K562 (cell line): Measurements from ENCODE around the gene SLC43A2. TPM values are rescaled to one million over a fixed set of nuclear protein-coding genes. Genes with fewer than 3 reads are reported as not detected.

Source experiments
- ATF7 ChIP-seq: fragments of 450-650 bp; IDR thresholded peaks from 2 replicates; pipeline ENCODE4 v1.7.1; 2014; ENCODE audit warnings: mild to moderate bottlenecking, moderate library complexity
- CAMTA2 ChIP-seq: fragments of 250-450 bp; sonication (Bioruptor Pico); conservative IDR thresholded peaks from 2 replicates; pipeline ENCODE4 v1.5.1; 2022
- CTBP1 ChIP-seq: fragments of 450-650 bp; IDR thresholded peaks from 2 replicates; pipeline ENCODE4 v1.6.1; 2016; ENCODE audit warnings: borderline replicate concordance
- FOXK2 ChIP-seq, 2 experiments: fragments of 450-650 bp; IDR thresholded peaks in 1 of 2; conservative IDR thresholded peaks in 1 of 2; 2 replicates each; pipeline ENCODE4 v1.6.1; 2016; ENCODE audit warnings: low read depth in 2 of 2, mild to moderate bottlenecking in 1 of 2
- FUS ChIP-seq: fragments of 200-400 bp; formaldehyde crosslinking; optimal IDR thresholded peaks from 2 replicates; pipeline ENCODE3; 2017; ENCODE audit warnings: low read depth, low read length
- MYC ChIP-seq, 2 experiments: fragments of 250-450 bp in 1 of 2; sonication (Bioruptor Pico) in 1 of 2; IDR thresholded peaks; 2 replicates each; pipeline versions ENCODE4 v1.5.1 to v1.6.1; 2012 to 2021; ENCODE audit warnings: low read depth in 2 of 2, borderline replicate concordance in 1 of 2, improper control_type of control experiment in 1 of 2, low read length in 1 of 2, mild to moderate bottlenecking in 1 of 2, moderate library complexity in 1 of 2
- RHOXF2B ChIP-seq: fragments of 250-450 bp; sonication (Bioruptor Pico); conservative IDR thresholded peaks from 2 replicates; pipeline ENCODE4 v1.5.1; 2021
- SETDB1 ChIP-seq: IDR thresholded peaks from one replicate; pipeline ENCODE4 v1.6.1; 2012; ENCODE audit warnings: low read length, control low read depth, inconsistent platforms
- SMAD1 ChIP-seq: fragments of 150-350 bp; IDR thresholded peaks from 2 replicates; pipeline ENCODE4 v1.6.1; 2014; ENCODE audit warnings: low read length, low read depth; ENCODE audit not compliant: partially characterized antibody
- STAT5A ChIP-seq: IDR thresholded peaks from 2 replicates; pipeline ENCODE4 v1.6.1; 2012; ENCODE audit warnings: low read length, inconsistent platforms, borderline replicate concordance
- TEAD1 ChIP-seq, 2 experiments: fragments of 450-650 bp in 1 of 2; sonication (generic) in 1 of 2; formaldehyde crosslinking; IDR thresholded peaks; 2 replicates each; pipeline versions ENCODE4 v1.4.0 to v1.8.0; 2020 to 2022; ENCODE audit warnings: mild to moderate bottlenecking in 2 of 2, missing genetic modification reagents in 1 of 2
- THAP12 ChIP-seq: fragments of 250-450 bp; sonication (Bioruptor Pico); IDR thresholded peaks from 2 replicates; pipeline ENCODE4 v1.9.0; 2021; ENCODE audit warnings: mild to moderate bottlenecking, inconsistent platforms
- TOE1 ChIP-seq, 2 experiments: fragments of 450-650 bp in 1 of 2; sonication (generic) in 1 of 2; formaldehyde crosslinking in 1 of 2; IDR thresholded peaks; 2 replicates each; pipeline versions ENCODE4 v1.7.1 to v1.8.0; 2016 to 2022; ENCODE audit warnings: borderline replicate concordance in 2 of 2, mild to moderate bottlenecking in 2 of 2, antibody characterized with exemption in 1 of 2, inconsistent platforms in 1 of 2, low read depth in 1 of 2, missing genetic modification reagents in 1 of 2, moderate library complexity in 1 of 2
- TRIM24 ChIP-seq, 2 experiments: fragments of 450-650 bp; IDR thresholded peaks; 2 replicates each; pipeline ENCODE4 v1.6.1; 2016
- ZNF280B ChIP-seq: fragments of 250-450 bp; sonication (Bioruptor Pico); IDR thresholded peaks from 2 replicates; pipeline ENCODE4 v1.5.1; 2021; ENCODE audit warnings: mild to moderate bottlenecking
- ZNF695 ChIP-seq: fragments of 450-650 bp; formaldehyde crosslinking; IDR thresholded peaks from 2 replicates; pipeline ENCODE4 v1.4.0; 2020; ENCODE audit warnings: mild to moderate bottlenecking, moderate library complexity
- polyA plus RNA-seq, 8 experiments: library from polyadenylated mRNA; depleted of rRNA in 4 of 8; stranded (reverse) in 5 of 8; unstranded in 3 of 8; fragments of >200 nt; fragmentation: Nextera tagmentation in 2 of 8; fragmentation: Illumina TruSeq in 1 of 8; extraction: Ambion mirVana in 2 of 8; extraction: Trizol in 1 of 8; gene quantifications; 2 replicates each; pipeline versions ENCODE4 v1.2.1 to v1.2.3, GENCODE V29; 2011 to 2014; ENCODE audit warnings: inconsistent platforms in 1 of 8, missing spikeins in 1 of 8
- total RNA-seq, 7 experiments: library from RNA; depleted of rRNA in 6 of 7; stranded (reverse); fragments of >200 nt in 6 of 7; fragmentation: Illumina TruSeq in 2 of 7; extraction: Trizol in 2 of 7; gene quantifications; 2 replicates each; pipeline versions ENCODE4 v1.2.1 to v1.2.3, GENCODE V29; 2011 to 2021; ENCODE audit warnings: low replicate concordance in 1 of 7
- TF ChIP-seq, protein P1 (sequence below): fragments of 450-650 bp; IDR thresholded peaks from 2 replicates; pipeline ENCODE4 v1.6.1; 2018; ENCODE audit not compliant: partially characterized antibody
- TF ChIP-seq, protein P2 (sequence below): fragments of 250-450 bp; sonication (Bioruptor Pico); IDR thresholded peaks from 2 replicates; pipeline ENCODE4 v1.5.0; 2020; ENCODE audit warnings: mild to moderate bottlenecking

The SLC43A2 gene
- total and polyA plus RNA-seq, 9 of the 15 experiments (the other 6 are each of a cell fraction or from before 2014, with no cell fraction given): 0.03 to 10.2 (median 3.6) TPM

DNA sequence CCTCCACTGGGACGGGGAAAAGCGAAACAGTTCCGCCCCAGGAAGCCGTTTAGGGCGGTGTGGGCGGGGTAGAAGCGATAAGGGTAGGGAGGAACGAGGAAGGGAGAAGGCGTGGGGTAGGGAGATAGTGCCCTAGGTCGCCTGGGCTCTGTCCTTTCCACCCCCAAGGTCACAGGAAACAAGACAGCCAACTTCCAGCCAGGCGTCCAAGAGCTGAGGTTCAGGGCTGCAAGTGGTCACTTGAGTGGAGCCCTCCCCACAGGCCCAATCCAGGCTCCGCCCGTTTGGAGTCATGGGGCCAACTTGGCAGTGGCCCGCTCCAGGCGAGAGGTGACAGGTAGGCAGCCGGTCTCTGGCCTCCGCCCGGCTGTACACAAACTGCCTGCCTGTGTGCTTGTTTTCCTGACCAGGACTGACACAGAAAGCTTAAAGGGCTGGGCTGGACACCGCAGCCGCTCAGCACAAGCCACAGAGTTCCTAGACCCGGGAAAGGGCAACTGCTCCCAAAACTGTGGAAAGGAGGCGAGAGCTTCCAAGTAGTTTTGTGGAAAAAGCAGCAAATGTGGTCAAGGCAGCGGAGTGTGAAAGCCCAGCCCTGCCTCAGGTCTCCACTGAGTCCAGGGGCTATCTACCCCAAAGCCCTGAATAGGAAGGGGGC is 21.3 kb upstream of the SLC43A2 start, which contains the start of gene RILP (continued):
- TF ChIP-seq, protein P1, sequence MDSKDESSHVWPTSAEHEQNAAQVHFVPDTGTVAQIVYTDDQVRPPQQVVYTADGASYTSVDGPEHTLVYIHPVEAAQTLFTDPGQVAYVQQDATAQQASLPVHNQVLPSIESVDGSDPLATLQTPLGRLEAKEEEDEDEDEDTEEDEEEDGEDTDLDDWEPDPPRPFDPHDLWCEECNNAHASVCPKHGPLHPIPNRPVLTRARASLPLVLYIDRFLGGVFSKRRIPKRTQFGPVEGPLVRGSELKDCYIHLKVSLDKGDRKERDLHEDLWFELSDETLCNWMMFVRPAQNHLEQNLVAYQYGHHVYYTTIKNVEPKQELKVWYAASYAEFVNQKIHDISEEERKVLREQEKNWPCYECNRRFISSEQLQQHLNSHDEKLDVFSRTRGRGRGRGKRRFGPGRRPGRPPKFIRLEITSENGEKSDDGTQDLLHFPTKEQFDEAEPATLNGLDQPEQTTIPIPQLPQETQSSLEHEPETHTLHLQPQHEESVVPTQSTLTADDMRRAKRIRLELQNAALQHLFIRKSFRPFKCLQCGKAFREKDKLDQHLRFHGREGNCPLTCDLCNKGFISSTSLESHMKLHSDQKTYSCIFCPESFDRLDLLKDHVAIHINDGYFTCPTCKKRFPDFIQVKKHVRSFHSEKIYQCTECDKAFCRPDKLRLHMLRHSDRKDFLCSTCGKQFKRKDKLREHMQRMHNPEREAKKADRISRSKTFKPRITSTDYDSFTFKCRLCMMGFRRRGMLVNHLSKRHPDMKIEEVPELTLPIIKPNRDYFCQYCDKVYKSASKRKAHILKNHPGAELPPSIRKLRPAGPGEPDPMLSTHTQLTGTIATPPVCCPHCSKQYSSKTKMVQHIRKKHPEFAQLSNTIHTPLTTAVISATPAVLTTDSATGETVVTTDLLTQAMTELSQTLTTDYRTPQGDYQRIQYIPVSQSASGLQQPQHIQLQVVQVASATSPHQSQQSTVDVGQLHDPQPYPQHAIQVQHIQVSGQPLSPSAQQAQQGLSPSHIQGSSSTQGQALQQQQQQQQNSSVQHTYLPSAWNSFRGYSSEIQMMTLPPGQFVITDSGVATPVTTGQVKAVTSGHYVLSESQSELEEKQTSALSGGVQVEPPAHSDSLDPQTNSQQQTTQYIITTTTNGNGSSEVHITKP: peak; percentile 61
- TF ChIP-seq CAMTA2 (CRISPR knock-in tag) (no peak), ZNF280B (no peak), SMAD1 (peak; percentile 66), MYC (IDR thresholded peaks at IDR 0.05; ENCODE audit: low read depth, low read length) (peak; percentile 41; the same call in 1 of the 2 replicates), MYC (CRISPR knock-in tag; IDR thresholded peaks at IDR 0.05; ENCODE audit: borderline replicate concordance, low read depth) (no peak), FUS (no peak), RHOXF2B (CRISPR knock-in tag) (no peak), TRIM24 (IDR thresholded peaks at IDR 0.05) (peak; percentile 26 to 52; a peak in 2 of 4 replicates), SETDB1 (no peak), ZNF695 (no peak), ATF7 (peak; percentile 37; the same call in 1 of the 2 replicates), FOXK2 (conservative IDR thresholded peaks at IDR 0.05 in 1 of 2, IDR thresholded peaks at IDR 0.05 in 1 of 2; ENCODE audit: low read depth in 2 of 2) (peak; percentile 71 to 77; a peak in 3 of 4 replicates), TEAD1 (CRISPR knock-in tag; IDR thresholded peaks at IDR 0.05) (peak; percentile 8 to 50; a peak in 1 of 4 replicates), THAP12 (CRISPR knock-in tag) (0 out of 2 replicates have a peak, but pooled peaks have one; percentile 8), CTBP1 (peak; percentile 58; the same call in 1 of the 2 replicates), TOE1 (IDR thresholded peaks at IDR 0.05; ENCODE audit: borderline replicate concordance) (0 out of 2 replicates have a peak, but pooled peaks have one; percentile 44), TOE1 (CRISPR knock-in tag; IDR thresholded peaks at IDR 0.05; ENCODE audit: borderline replicate concordance, low read depth) (no peak), STAT5A (peak; percentile 9; the same call in 1 of the 2 replicates)
- TF ChIP-seq, protein P2, sequence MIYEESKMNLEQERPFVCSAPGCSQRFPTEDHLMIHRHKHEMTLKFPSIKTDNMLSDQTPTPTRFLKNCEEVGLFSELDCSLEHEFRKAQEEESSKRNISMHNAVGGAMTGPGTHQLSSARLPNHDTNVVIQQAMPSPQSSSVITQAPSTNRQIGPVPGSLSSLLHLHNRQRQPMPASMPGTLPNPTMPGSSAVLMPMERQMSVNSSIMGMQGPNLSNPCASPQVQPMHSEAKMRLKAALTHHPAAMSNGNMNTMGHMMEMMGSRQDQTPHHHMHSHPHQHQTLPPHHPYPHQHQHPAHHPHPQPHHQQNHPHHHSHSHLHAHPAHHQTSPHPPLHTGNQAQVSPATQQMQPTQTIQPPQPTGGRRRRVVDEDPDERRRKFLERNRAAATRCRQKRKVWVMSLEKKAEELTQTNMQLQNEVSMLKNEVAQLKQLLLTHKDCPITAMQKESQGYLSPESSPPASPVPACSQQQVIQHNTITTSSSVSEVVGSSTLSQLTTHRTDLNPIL (CRISPR knock-in tag): no peak
